ENCODE measurements around the gene CYP2U1.

The CYP2U1 gene

DNA sequence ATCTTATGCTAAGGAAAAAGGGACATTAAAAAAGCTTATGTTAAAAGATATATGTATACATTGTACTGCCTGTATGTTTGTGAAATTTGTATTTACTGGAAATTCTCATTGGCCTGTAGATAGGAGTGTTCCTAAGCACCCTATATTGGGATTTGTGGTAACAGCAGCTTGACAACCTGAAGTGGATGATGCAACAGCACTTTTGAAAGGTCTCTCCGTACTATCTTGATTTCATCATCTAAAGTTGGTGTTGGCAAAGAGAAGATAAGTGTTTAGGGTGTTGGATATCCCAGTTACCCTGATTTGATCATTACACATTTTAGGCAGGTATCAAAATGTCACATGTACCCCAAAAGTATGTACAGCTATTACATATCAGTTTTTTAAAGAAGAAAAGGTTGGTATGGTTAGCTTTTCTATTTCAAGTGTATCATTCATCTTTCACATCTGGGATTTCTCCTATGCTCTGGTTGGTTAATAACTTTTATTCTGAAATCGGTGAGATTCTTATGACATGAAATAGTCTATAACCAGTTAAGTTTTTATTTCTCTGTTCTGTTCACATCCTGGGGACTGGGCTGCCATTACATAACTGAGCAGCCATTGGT is 68.7 kb downstream of the CYP2U1 start:
- no peak for TF ChIP-seq CTCF (IDR thresholded peaks at IDR 0.05; ENCODE audit: low read depth, low read length)
- no peak for DNase-seq (ENCODE audit: extremely low read depth, low read depth)

GRCh38 chr4:108001540-108002135 is 70.3 kb downstream of the CYP2U1 start:
- no peak for TF ChIP-seq CTCF (IDR thresholded peaks at IDR 0.05; ENCODE audit: low read depth, low read length)
- no peak for DNase-seq (ENCODE audit: extremely low read depth, low read depth)
